SK-N-SH (cell line): ENCODE data around the gene DNAH9. TPM values are rescaled to one million over a fixed set of nuclear protein-coding genes. Genes with fewer than 3 reads are reported as not detected.

Source experiments
- CTCF ChIA-PET: fragments of 300-600, 350-600 bp; formaldehyde crosslinking; extraction: SDS; loops from one replicate; lab custom pipeline; 2021; lab: Yijun Ruan, JAX
- POLR2A ChIA-PET: fragments of 350-600 bp; sonication (Branson Sonifier 250); formaldehyde crosslinking; extraction: SDS; loops from one replicate; lab custom pipeline; 2020; ENCODE audit warnings: antibody characterized with exemption, inconsistent platforms; lab: Yijun Ruan, JAX
- DNase-seq: peaks from one replicate; pipeline ENCODE4 v3.0.0; 2012
- H2AFZ ChIP-seq: fragments of 200-600 bp; sonication (generic); 2 replicates; pipeline ENCODE4 v1.8.1; 2016; ENCODE audit warnings: antibody characterized with exemption, mild to moderate bottlenecking, low read depth
- H3F3A ChIP-seq: fragments of 200-600 bp; sonication (generic); replicated peaks from 2 replicates; pipeline ENCODE3; 2016; ENCODE audit warnings: antibody characterized with exemption, mild to moderate bottlenecking; ENCODE audit not compliant: insufficient read depth
- H3K27ac ChIP-seq, 2 experiments: fragments of 200-500 bp in 1 of 2; fragments of 200-600 bp in 1 of 2; sonication (Bioruptor generic) in 1 of 2; sonication (generic), shearing (Covaris generic) in 1 of 2; 2 replicates each; pipeline versions ENCODE4 v1.5.1 to v1.6.1; 2014 to 2016; ENCODE audit warnings: low read depth in 2 of 2, inconsistent platforms in 1 of 2, low read length in 1 of 2, mild to moderate bottlenecking in 1 of 2, mixed read lengths in 1 of 2
- H3K27me3 ChIP-seq: fragments of 200-600 bp; sonication (generic), shearing (Covaris generic); 2 replicates; pipeline ENCODE4 v1.6.1; 2016; ENCODE audit warnings: mixed run types; ENCODE audit not compliant: insufficient read depth
- H3K36me3 ChIP-seq, 2 experiments: fragments of 200-500 bp in 1 of 2; fragments of 200-600 bp in 1 of 2; sonication (Bioruptor generic) in 1 of 2; sonication (generic) in 1 of 2; replicated peaks in 1 of 2; 2 replicates each; pipeline versions ENCODE3 to v1.5.1; 2014 to 2016; ENCODE audit warnings: low read length in 1 of 2, mild to moderate bottlenecking in 1 of 2; ENCODE audit not compliant: insufficient read depth in 2 of 2, control insufficient read depth in 1 of 2
- H3K4me1 ChIP-seq, 2 experiments: fragments of 200-500 bp in 1 of 2; fragments of 200-600 bp in 1 of 2; sonication (Bioruptor generic) in 1 of 2; sonication (generic), shearing (Covaris generic) in 1 of 2; 2 replicates each; pipeline versions ENCODE4 v1.5.1 to v1.6.1; 2014 to 2016; ENCODE audit warnings: low read depth in 1 of 2, low read length in 1 of 2, mixed run types in 1 of 2; ENCODE audit not compliant: insufficient read depth in 2 of 2, control insufficient read depth in 1 of 2
- H3K4me2 ChIP-seq: fragments of 200-600 bp; sonication (generic), shearing (Covaris generic); 2 replicates; pipeline ENCODE4 v1.6.1; 2017; ENCODE audit warnings: mixed run types
- H3K4me3 ChIP-seq, 2 experiments: fragments of 200-500 bp in 1 of 2; fragments of 200-600 bp in 1 of 2; sonication (Bioruptor generic) in 1 of 2; sonication (generic), shearing (Covaris generic) in 1 of 2; 2 replicates each; pipeline versions ENCODE4 v1.5.1 to v1.8.1; 2014 to 2016; ENCODE audit warnings: low read depth in 2 of 2, inconsistent platforms in 1 of 2, low read length in 1 of 2, mild to moderate bottlenecking in 1 of 2, mixed read lengths in 1 of 2, moderate library complexity in 1 of 2
- H3K79me2 ChIP-seq: fragments of 200-600 bp; sonication (generic); 2 replicates; pipeline ENCODE4 v1.8.1; 2017; ENCODE audit warnings: mild to moderate bottlenecking; ENCODE audit not compliant: insufficient read depth
- H3K9ac ChIP-seq: fragments of 200-600 bp; sonication (generic); 2 replicates; pipeline ENCODE4 v1.6.1; 2017; ENCODE audit warnings: mixed run types
- H3K9me2 ChIP-seq: fragments of 200-600 bp; sonication (generic); 2 replicates; pipeline ENCODE4 v1.6.1; 2017; ENCODE audit warnings: mixed run types
- H3K9me3 ChIP-seq: fragments of 200-600 bp; sonication (generic); 2 replicates; pipeline ENCODE4 v1.6.1; 2017; ENCODE audit warnings: mixed run types, mild to moderate bottlenecking, moderate library complexity
- H4K20me1 ChIP-seq: fragments of 200-600 bp; sonication (generic); 2 replicates; pipeline ENCODE4 v1.6.1; 2017; ENCODE audit warnings: mild to moderate bottlenecking, mixed run types; ENCODE audit not compliant: insufficient read depth
- CHD2 ChIP-seq: fragments of 150-350 bp; IDR thresholded peaks from 2 replicates; pipeline ENCODE4 v1.6.1; 2018; ENCODE audit warnings: low read length; ENCODE audit not compliant: partially characterized antibody
- ELF1 ChIP-seq: IDR thresholded peaks from 2 replicates; pipeline ENCODE4 v1.4.0; 2012
- EP300 ChIP-seq, 2 experiments: IDR thresholded peaks; 2 replicates each; pipeline versions ENCODE4 v1.4.0 to v1.6.1; 2012; ENCODE audit warnings: borderline replicate concordance in 1 of 2, low read depth in 1 of 2, low read length in 1 of 2
- EZH2phosphoT487 ChIP-seq: fragments of 200-600 bp; sonication (generic); IDR thresholded peaks from 2 replicates; pipeline ENCODE4 v1.6.1; 2017; ENCODE audit warnings: low read depth, mixed run types, mild to moderate bottlenecking, antibody characterized with exemption, moderate library complexity, borderline replicate concordance
- FOSL2 ChIP-seq: IDR thresholded peaks from 2 replicates; pipeline ENCODE4 v1.4.0; 2012; ENCODE audit warnings: low read depth, mild to moderate bottlenecking, moderate library complexity, borderline replicate concordance
- GATA2 ChIP-seq: sonication (generic); formaldehyde crosslinking; IDR thresholded peaks from 2 replicates; pipeline ENCODE4 v1.5.0; 2020; ENCODE audit warnings: mild to moderate bottlenecking, missing genetic modification reagents
- MXI1 ChIP-seq: IDR thresholded peaks from 2 replicates; pipeline ENCODE4 v1.6.1; 2012; ENCODE audit warnings: mild to moderate bottlenecking, low read depth, low read length, improper control_type of control experiment
- NRF1 ChIP-seq: IDR thresholded peaks from 2 replicates; pipeline ENCODE4 v1.6.1; 2012; ENCODE audit warnings: low read depth, mild to moderate bottlenecking, low read length
- SIN3A ChIP-seq: IDR thresholded peaks from 2 replicates; pipeline ENCODE4 v1.6.1; 2012; ENCODE audit warnings: low read depth, mild to moderate bottlenecking, low read length, moderate library complexity, borderline replicate concordance
- TCF12 ChIP-seq: IDR thresholded peaks from 2 replicates; pipeline ENCODE4 v1.4.0; 2012
- TEAD4 ChIP-seq: IDR thresholded peaks from 2 replicates; pipeline ENCODE4 v1.4.0; 2012; ENCODE audit warnings: mild to moderate bottlenecking, borderline replicate concordance; ENCODE audit not compliant: insufficient read depth
- WGBS: methylation state at CpG from one replicate; pipeline ENCODE4 v1.1.6; 2017; ENCODE audit warnings: low lambda C conversion rate; 5-methylcytosine and 5-hydroxymethylcytosine counted together
- polyA plus RNA-seq, 3 experiments: library from polyadenylated mRNA; depleted of rRNA; stranded (reverse); fragments of >200 nt; gene quantifications; 2 replicates each; pipeline ENCODE4 v1.2.3, GENCODE V29; 2012
- TF ChIP-seq, protein P1 (sequence below): fragments of 150-350 bp; IDR thresholded peaks from 2 replicates; pipeline ENCODE4 v1.6.1; 2017; ENCODE audit warnings: antibody characterized with exemption, low read length, low read depth, borderline replicate concordance

Gene DNAH9
- polyA plus RNA-seq, 1 of the 3 experiments (the other 2 are of a cell fraction), result not detected

GRCh38 chr17:11625878-11626277 is 27.6 kb downstream of the DNAH9 start:
- no peak overlapping the region for H3K27ac ChIP-seq
- H2AFZ ChIP-seq, result no peak overlapping the region
- no peaks in the 10 kb centered on the region for H3K36me3 ChIP-seq
- no peak overlapping the region for H3K9ac ChIP-seq
- no peaks in the 10 kb centered on the region for H3K27me3 ChIP-seq
- H3K4me2 ChIP-seq, result no peak overlapping the region
- TF ChIP-seq GATA2 (CRISPR knock-in tag) (no peak), FOSL2 (no peak), EP300 (IDR thresholded peaks at IDR 0.05; ENCODE audit: borderline replicate concordance in 1 of 2, low read depth in 1 of 2, low read length in 1 of 2) (no peak), TEAD4 (no peak), SIN3A (no peak), NRF1 (no peak), CHD2 (no peak), EZH2phosphoT487 (no peak), TCF12 (no peak), ELF1 (no peak), MXI1 (no peak)
- TF ChIP-seq, protein P1, sequence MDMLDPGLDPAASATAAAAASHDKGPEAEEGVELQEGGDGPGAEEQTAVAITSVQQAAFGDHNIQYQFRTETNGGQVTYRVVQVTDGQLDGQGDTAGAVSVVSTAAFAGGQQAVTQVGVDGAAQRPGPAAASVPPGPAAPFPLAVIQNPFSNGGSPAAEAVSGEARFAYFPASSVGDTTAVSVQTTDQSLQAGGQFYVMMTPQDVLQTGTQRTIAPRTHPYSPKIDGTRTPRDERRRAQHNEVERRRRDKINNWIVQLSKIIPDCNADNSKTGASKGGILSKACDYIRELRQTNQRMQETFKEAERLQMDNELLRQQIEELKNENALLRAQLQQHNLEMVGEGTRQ, result no peak
- no peaks in the 10 kb centered on the region for H3K79me2 ChIP-seq
- no peaks in the 10 kb centered on the region for H3F3A ChIP-seq
- WGBS, result 48% methylated on average over 3 of the region's 3 CpGs
- no peak for DNase-seq
- ChIA-PET POLR2A (no interaction called here), CTCF (interaction anchor here (1.8 kb wide), 1 partner anchor 19 kb away, joined by 6 read pairs; no protein-coding TSS in a partner anchor)
- H3K9me2 ChIP-seq, result no peaks in the 10 kb centered on the region
- H4K20me1 ChIP-seq, result no peaks in the 10 kb centered on the region
- H3K4me3 ChIP-seq, result no peak overlapping the region
- H3K4me1 ChIP-seq, result peaks cover 0 to 6% of the 10 kb centered on the region in 2 experiments; a peak in 1 of 4 replicates
- H3K9me3 ChIP-seq, result no peaks in the 10 kb centered on the region

DNA sequence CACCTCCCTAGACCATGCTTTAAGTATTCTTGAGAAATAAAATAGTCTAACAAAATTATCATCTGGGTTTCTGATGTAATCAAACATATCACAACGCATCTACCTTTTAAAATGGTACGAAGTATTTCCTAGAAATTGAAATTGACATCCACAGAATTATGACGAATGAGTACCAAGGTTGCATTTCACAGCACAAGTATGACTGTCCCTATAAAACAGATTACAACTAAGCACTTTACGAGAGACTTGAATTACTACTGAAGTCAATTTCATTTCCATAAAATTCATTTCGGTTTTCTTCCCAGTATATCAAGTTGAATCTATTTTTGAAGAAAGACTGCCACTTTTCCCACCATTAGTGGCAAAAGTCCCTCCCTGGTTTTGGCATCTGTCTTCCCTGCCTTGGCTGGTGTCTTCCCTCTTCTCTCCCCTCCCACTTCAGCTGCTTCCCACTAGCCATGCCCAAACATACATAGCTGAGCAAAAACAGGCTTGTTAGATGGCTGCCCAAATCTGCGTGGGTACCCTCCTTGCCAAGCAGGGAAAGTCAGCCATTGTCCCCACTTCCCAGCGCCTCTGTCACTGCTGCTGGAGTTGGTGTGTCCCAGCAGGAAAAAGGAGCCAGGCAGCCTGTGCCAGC is 29.2 kb downstream of the DNAH9 start:
- H3F3A ChIP-seq, result no peaks in the 10 kb centered on the region
- no peak overlapping the region for H3K9ac ChIP-seq
- no peak for TF ChIP-seq MXI1
- DNase-seq, result no peak
- H3K4me3 ChIP-seq, result no peak overlapping the region
- H3K4me1 ChIP-seq, result peaks cover 0 to 3% of the 10 kb centered on the region in 2 experiments; a peak in 1 of 4 replicates
- ChIA-PET CTCF (interaction anchor here (1.8 kb wide), 1 partner anchor 17 kb away, joined by 6 read pairs; no protein-coding TSS in a partner anchor), POLR2A (no interaction called here)
- no peak overlapping the region for H3K4me2 ChIP-seq
- no peaks in the 10 kb centered on the region for H3K9me2 ChIP-seq
- H3K36me3 ChIP-seq, result no peaks in the 10 kb centered on the region
- no peaks in the 10 kb centered on the region for H3K9me3 ChIP-seq
- no peaks in the 10 kb centered on the region for H4K20me1 ChIP-seq
- no peak overlapping the region for H2AFZ ChIP-seq
- 24% methylated on average over 7 of the region's 7 CpGs for WGBS
- no peaks in the 10 kb centered on the region for H3K27me3 ChIP-seq
- H3K27ac ChIP-seq, result no peak overlapping the region
- no peaks in the 10 kb centered on the region for H3K79me2 ChIP-seq
